Lower leg skin (tissue), 4 donors: Measurements from ENCODE around the gene NATD1. TPM values are rescaled to one million over a fixed set of nuclear protein-coding genes. Genes with fewer than 3 reads are reported as not detected.

ENCODE experiments used
- DNase-seq, 2 donors: peaks; one replicate each; pipeline ENCODE4 v3.0.0-alpha.2; 2019; ENCODE audit warnings: low spot score in 2 of 2
- H3K4me3 ChIP-seq: fragments of 200-600 bp; sonication (generic); 2 replicates; pipeline ENCODE4 v1.5.1; 2017; ENCODE audit warnings: mild to moderate bottlenecking, low read depth; ENCODE audit not compliant: poor library complexity, severe bottlenecking
- POLR2A ChIP-seq, 2 donors: fragments of 450-650 bp; IDR thresholded peaks; one replicate each; pipeline ENCODE4 v1.6.1; 2016 to 2017; ENCODE audit warnings: antibody characterized with exemption in 2 of 2, mild to moderate bottlenecking in 1 of 2, moderate library complexity in 1 of 2
- WGBS, 2 donors: methylation state at CpG; one replicate each; pipeline ENCODE4 v1.1.5; 2018; 5-methylcytosine and 5-hydroxymethylcytosine counted together
- intact Hi-C: fragments of 100-400 bp; cut with DNase I; formaldehyde crosslinking; loops from one replicate; pipeline ENCODE4 v1.15.0; 2023; ENCODE audit warnings: low total_unique reads
- total RNA-seq, 4 donors: library from RNA; depleted of rRNA; stranded (reverse); fragments of >200 nt; gene quantifications; one replicate each; pipeline ENCODE4 v1.1.0, GENCODE V29; 2016
- TF ChIP-seq, protein P1 (sequence below), 3 donors: fragments of 450-650 bp; IDR thresholded peaks; one replicate each; pipeline ENCODE4 v1.5.1; 2016; ENCODE audit warnings: antibody characterized with exemption in 3 of 3, mild to moderate bottlenecking in 3 of 3, moderate library complexity in 2 of 3

The NATD1 gene
- total RNA-seq, 4 donors from 2014 or later, result 12.3 to 18.8 (median 16.0) TPM

DNA sequence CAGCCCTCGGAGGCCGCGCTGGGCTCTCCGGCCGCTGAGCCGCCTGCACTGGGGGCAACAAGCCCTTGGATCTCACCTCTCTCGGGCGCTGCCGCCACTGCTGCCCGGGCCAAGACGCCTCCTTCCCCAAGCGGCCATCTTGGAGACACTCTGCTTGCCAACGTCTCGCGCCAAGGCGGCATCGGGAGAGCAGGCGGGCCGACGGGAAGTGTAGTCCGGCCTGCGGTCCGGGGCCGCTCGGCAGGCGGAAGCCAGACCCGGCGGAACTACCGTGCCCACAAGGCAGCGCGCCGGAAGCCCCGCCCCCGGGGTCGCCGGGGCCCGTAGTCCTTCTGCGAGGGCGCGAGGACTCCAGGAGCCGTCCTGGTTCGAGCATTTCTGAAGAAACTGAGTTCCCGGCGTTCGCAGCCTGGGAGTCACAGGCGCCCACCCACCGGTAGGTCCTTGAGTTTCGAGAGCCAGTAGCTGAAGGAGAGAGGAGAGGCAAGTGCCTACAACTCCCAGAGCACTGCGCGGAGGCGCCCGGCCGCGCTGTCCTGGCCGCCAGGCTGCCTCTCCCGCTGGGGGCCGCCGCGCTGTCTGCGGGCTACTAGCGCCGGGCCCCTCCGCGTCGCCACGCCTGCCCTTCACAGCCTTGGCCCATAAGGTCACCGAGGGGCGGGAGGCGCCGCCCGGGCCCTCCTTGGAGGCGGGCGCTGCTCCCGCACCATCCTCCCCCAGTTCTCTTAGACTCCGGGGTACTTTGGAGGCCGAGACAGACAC lies 39.0 kb downstream of the NATD1 start, which contains the start of gene TMEM11:
TSS of gene TMEM11 (minus strand) at position 147 of the 762 bp plus-strand sequence. CDS start at position 138, 9 bp downstream.
- WGBS, 2 donors, result 0% methylated on average over 17 to 22 of the region's 76 CpGs
- H3K4me3 ChIP-seq, result peak within 1 kb of the TSS; percentile 72
- TF ChIP-seq POLR2A (IDR thresholded peaks at IDR 0.05), result no peak
- TF ChIP-seq, protein P1, sequence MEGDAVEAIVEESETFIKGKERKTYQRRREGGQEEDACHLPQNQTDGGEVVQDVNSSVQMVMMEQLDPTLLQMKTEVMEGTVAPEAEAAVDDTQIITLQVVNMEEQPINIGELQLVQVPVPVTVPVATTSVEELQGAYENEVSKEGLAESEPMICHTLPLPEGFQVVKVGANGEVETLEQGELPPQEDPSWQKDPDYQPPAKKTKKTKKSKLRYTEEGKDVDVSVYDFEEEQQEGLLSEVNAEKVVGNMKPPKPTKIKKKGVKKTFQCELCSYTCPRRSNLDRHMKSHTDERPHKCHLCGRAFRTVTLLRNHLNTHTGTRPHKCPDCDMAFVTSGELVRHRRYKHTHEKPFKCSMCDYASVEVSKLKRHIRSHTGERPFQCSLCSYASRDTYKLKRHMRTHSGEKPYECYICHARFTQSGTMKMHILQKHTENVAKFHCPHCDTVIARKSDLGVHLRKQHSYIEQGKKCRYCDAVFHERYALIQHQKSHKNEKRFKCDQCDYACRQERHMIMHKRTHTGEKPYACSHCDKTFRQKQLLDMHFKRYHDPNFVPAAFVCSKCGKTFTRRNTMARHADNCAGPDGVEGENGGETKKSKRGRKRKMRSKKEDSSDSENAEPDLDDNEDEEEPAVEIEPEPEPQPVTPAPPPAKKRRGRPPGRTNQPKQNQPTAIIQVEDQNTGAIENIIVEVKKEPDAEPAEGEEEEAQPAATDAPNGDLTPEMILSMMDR (IDR thresholded peaks at IDR 0.05), result no peak
- DNase-seq, result peak; percentile 94 to 99
- intact Hi-C loops, result loop anchor here (10.0 kb wide), 1 partner anchor 89 kb away; the partner anchor contains the start of gene DHRS7B

DNA sequence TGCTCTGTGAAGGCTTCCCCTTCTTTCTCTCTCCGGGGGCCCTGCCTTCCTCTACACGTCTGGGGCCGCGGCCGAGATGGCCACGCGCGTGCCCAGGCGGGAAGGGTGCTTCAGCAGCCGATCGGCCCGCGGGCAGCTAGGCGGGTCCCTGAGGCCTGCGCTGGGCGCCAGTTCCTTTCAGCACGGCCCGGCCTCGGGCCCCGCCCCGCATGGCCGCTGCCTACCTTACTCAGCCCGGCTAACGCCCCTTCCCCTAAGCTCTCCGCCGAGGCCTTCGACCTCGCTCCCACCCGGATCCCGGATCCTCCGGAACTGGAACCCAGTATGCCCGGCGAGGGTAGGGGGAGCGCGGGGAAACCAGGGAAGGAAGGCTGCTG lies 39.6 kb downstream of the NATD1 start:
- intact Hi-C loops, result loop anchor here (10.0 kb wide), 1 partner anchor 89 kb away; the partner anchor contains the start of gene DHRS7B
- 0 to 1% methylated on average over 34 to 35 of the region's 35 CpGs for WGBS, 2 donors
- TF ChIP-seq, protein P1 (IDR thresholded peaks at IDR 0.05), result no peak
- no peak for TF ChIP-seq POLR2A (IDR thresholded peaks at IDR 0.05)
- peak overlapping the region; percentile 72 for H3K4me3 ChIP-seq
- peak in 1 of 2 donors; percentile 89 for DNase-seq

DNA sequence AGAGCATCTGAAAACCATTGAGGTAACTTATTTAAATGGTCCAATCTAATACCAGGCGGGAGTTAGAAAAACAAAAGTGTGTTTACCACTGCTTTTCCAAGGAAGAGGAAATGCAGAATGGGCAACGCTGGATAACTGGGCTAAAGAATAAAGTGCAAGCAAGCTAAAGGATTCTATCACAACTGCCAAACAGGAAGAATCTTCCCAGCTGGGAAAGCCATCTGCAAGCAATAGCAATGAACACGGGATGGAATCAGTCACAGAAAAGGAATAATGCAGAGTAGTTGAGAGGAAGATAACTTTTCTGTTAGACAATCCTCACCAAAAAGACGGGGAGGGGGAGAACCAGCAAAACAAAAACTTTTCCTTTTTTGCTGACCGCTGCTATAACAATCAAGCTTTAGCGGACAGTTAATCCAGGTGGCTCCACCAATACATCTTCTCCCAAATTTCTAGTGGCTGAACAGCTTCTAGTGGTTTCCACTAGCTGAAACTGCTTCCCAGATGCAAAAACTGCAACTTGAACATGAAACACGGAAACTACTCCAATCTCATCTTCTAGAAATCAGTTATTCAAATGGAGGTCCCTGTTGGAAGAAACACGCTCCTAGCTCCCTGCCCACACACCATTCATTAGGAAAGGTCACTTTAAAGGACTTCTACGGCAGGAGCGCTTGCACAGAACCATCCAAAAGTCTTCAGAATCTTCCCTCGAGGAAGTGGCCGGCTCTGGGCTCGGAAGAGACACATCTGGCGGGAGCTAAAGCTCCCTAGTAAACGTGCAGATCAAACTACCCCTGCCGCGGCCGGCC lies 40.2 kb downstream of the NATD1 start:
- intact Hi-C loops, result loop anchor here (10.0 kb wide), 1 partner anchor 88 kb away; the partner anchor contains the start of gene DHRS7B
- 5% methylated on average over 18 of the region's 18 CpGs for WGBS, 2 donors
- DNase-seq, result no peak
- peak overlapping the region; percentile 72 for H3K4me3 ChIP-seq
- TF ChIP-seq, protein P1 (IDR thresholded peaks at IDR 0.05), result no peak
- TF ChIP-seq POLR2A (IDR thresholded peaks at IDR 0.05), result no peak

DNA sequence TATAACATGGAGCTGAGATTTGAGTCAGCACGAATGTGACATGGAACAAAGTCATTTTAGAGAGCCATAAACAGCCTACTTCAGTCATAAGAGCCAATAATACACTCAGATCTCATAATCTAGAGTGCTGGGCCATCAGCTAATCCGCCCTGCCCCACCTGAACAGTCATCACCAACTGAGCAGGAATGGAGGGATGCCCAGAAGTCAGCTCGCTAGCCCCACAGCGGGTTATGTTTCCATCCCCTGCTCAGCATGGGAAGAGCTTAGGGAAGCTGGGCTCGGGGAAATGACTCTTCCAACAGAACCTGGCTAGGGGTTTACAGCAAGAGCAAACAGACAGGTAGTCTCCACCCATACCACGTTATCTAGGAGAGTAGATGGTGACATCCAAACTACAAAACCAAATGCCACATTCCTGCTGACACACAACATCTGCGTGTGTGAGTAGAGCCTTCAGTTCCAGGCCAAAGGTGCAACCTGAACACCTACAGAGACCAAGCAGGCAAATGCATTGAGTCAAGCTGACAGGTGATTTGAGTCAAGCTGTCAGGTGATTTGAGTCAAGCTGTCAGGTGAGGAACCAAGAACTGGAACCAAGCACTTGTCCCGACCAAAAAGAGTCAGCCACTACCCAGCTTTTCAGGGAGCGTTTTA lies 41.3 kb downstream of the NATD1 start:
- H3K4me3 ChIP-seq, result no peak overlapping the region
- WGBS, 2 donors, result 39 to 49% methylated on average over 9 of the region's 9 CpGs
- DNase-seq, result no peak
- intact Hi-C loops, result loop anchor here (10.0 kb wide), 1 partner anchor 87 kb away; the partner anchor contains the start of gene DHRS7B
- TF ChIP-seq, protein P1 (IDR thresholded peaks at IDR 0.05), result no peak
- TF ChIP-seq POLR2A (IDR thresholded peaks at IDR 0.05), result no peak

DNA sequence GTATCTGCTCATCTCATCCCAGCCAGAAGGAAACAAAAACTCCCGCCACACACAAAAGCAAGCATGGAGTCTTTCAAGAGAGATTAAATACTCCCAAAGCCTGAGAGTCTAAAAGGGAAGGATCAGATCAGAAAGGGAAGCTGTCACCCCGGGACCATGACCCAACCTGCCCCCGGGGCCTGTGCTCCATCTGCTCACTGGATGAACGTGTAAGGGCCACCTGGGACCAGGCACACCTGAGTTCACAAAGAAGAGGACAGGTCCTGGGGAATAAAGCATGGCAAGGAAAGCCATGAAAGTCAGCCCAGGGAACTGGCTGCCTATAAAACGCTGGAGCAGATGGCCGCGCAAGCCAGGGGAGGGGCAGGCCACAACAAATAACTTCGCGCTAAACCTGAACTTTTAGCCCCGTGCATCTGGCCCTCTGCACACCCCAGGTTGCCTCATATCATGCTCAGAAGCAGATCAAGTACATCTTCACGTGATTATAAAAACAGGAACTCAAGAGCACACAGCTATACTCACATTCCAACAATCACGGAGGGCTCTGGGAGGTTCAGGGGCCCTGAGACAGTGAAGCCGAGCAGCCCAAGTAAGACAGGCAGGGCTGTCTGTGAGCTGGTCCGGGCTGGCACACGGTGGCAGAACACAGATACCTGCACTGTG lies 42.7 kb downstream of the NATD1 start:
- TF ChIP-seq, protein P1 (IDR thresholded peaks at IDR 0.05), result no peak
- no peak for TF ChIP-seq POLR2A (IDR thresholded peaks at IDR 0.05)
- no peak overlapping the region for H3K4me3 ChIP-seq
- no peak for DNase-seq
- intact Hi-C loops, result loop anchor here (10.0 kb wide), 1 partner anchor 86 kb away; the partner anchor contains the start of gene DHRS7B
- 48 to 62% methylated on average over 15 of the region's 15 CpGs for whole genome bisulfite sequencing, 2 donors
